Smooth muscle cell (in vitro differentiated cells): ENCODE results near the gene PPM1H. TPM values are rescaled to one million over a fixed set of nuclear protein-coding genes. Genes with fewer than 3 reads are reported as not detected.

ENCODE experiments used
- DNase-seq: peaks from one replicate; lab custom pipeline; 2025; ENCODE audit not compliant: unreplicated experiment; lab: John Stamatoyannopoulos, UW
- H2AFZ ChIP-seq: fragments of 200-600 bp; sonication (generic); 2 replicates; pipeline ENCODE4 v1.6.0; 2016; ENCODE audit warnings: antibody characterized with exemption, low read depth, mild to moderate bottlenecking
- H3F3A ChIP-seq: fragments of 200-600 bp; sonication (generic); 2 replicates; pipeline ENCODE4 v1.6.0; 2017; ENCODE audit warnings: antibody characterized with exemption, low read depth
- H3K27ac ChIP-seq: fragments of 200-600 bp; sonication (generic); 2 replicates; pipeline ENCODE4 v1.5.1; 2016; ENCODE audit warnings: low read depth, mild to moderate bottlenecking
- H3K27me3 ChIP-seq: fragments of 200-600 bp; sonication (generic); 2 replicates; pipeline ENCODE4 v1.6.1; 2016; ENCODE audit warnings: low read depth, mild to moderate bottlenecking
- H3K36me3 ChIP-seq: fragments of 200-600 bp; sonication (generic); 2 replicates; pipeline ENCODE4 v1.5.1; 2016; ENCODE audit warnings: low read depth
- H3K4me1 ChIP-seq: fragments of 200-600 bp; sonication (generic); 2 replicates; pipeline ENCODE4 v1.5.1; 2016; ENCODE audit warnings: low read depth
- H3K4me2 ChIP-seq: fragments of 200-600 bp; sonication (generic); 2 replicates; pipeline ENCODE4 v1.6.0; 2016; ENCODE audit warnings: mild to moderate bottlenecking
- H3K4me3 ChIP-seq: fragments of 200-600 bp; sonication (generic); 2 replicates; pipeline ENCODE4 v1.5.1; 2016; ENCODE audit warnings: mild to moderate bottlenecking
- H3K79me2 ChIP-seq: fragments of 200-600 bp; sonication (generic); 2 replicates; pipeline ENCODE4 v1.6.0; 2016; ENCODE audit warnings: low read depth, mild to moderate bottlenecking
- H3K9ac ChIP-seq: fragments of 200-600 bp; sonication (generic); 2 replicates; pipeline ENCODE4 v1.6.0; 2016; ENCODE audit warnings: low read depth
- H3K9me3 ChIP-seq: fragments of 200-600 bp; sonication (generic); replicated peaks from 2 replicates; pipeline ENCODE4 v1.5.1; 2016; ENCODE audit warnings: low read depth
- H4K20me1 ChIP-seq: fragments of 200-600 bp; sonication (generic); 2 replicates; pipeline ENCODE4 v1.6.0; 2016; ENCODE audit warnings: low read depth
- CTCF ChIP-seq: fragments of 200-600 bp; sonication (generic); IDR thresholded peaks from 2 replicates; pipeline ENCODE4 v1.5.1; 2017; ENCODE audit warnings: borderline replicate concordance, mild to moderate bottlenecking, antibody characterized with exemption; ENCODE audit not compliant: insufficient read depth, poor library complexity, severe bottlenecking
- WGBS: methylation state at CpG from one replicate; pipeline ENCODE4 v1.1.7; 2016; ENCODE audit warnings: low lambda C conversion rate; 5-methylcytosine and 5-hydroxymethylcytosine counted together
- polyA plus RNA-seq: library from polyadenylated mRNA; unstranded; fragments of >200 nt; fragmentation: Nextera tagmentation; extraction: Ambion mirVana; gene quantifications from 2 replicates; pipeline ENCODE4 v1.2.1, GENCODE V29; 2016
- total RNA-seq: library from RNA; depleted of rRNA; stranded (reverse); fragments of >200 nt; gene quantifications from 2 replicates; pipeline ENCODE4 v1.2.3, GENCODE V29; 2014

The PPM1H gene
- total and polyA plus RNA-seq, 2 experiments from 2014 or later = 0.56 to 3.6 TPM

GRCh38 chr12:62891805-62892549 is 43.0 kb downstream of the PPM1H start:
- H3K27ac ChIP-seq = no peak overlapping the region
- H3K4me1 ChIP-seq = no peaks in the 10 kb centered on the region
- H3K4me3 ChIP-seq = no peak overlapping the region
- H3K27me3 ChIP-seq = no peaks in the 10 kb centered on the region
- H3F3A ChIP-seq = no peaks in the 10 kb centered on the region
- no peak for TF ChIP-seq CTCF
- DNase-seq = no peak
- H3K9ac ChIP-seq = no peak overlapping the region
- no peaks in the 10 kb centered on the region for H3K9me3 ChIP-seq
- H3K4me2 ChIP-seq = no peak overlapping the region
- no peaks in the 10 kb centered on the region for H3K79me2 ChIP-seq
- WGBS = 83% methylated on average over 5 of the region's 5 CpGs
- H4K20me1 ChIP-seq = no peaks in the 10 kb centered on the region
- no peaks in the 10 kb centered on the region for H3K36me3 ChIP-seq
- H2AFZ ChIP-seq = no peak overlapping the region

GRCh38 chr12:62888454-62889110 is 46.4 kb downstream of the PPM1H start:
- Histone ChIP-seq H3K4me2 (no peak overlapping the region), H3K4me3 (no peak overlapping the region), H3K36me3 (no peaks in the 10 kb centered on the region), H3K27me3 (no peaks in the 10 kb centered on the region), H3K9me3 (no peaks in the 10 kb centered on the region), H3K79me2 (no peaks in the 10 kb centered on the region), H3K9ac (no peak overlapping the region), H3K4me1 (no peaks in the 10 kb centered on the region), H4K20me1 (no peaks in the 10 kb centered on the region), H2AFZ (no peak overlapping the region), H3K27ac (no peak overlapping the region), H3F3A (no peaks in the 10 kb centered on the region)
- WGBS = 93% methylated on average over 6 of the region's 6 CpGs
- no peak for TF ChIP-seq CTCF
- DNase-seq = no peak

GRCh38 chr12:62886796-62887195 is 48.2 kb downstream of the PPM1H start:
- Histone ChIP-seq H2AFZ (no peak overlapping the region), H3K4me3 (no peak overlapping the region), H3K4me1 (no peaks in the 10 kb centered on the region), H3F3A (no peaks in the 10 kb centered on the region), H3K9me3 (no peaks in the 10 kb centered on the region), H3K27me3 (no peaks in the 10 kb centered on the region), H4K20me1 (no peaks in the 10 kb centered on the region), H3K9ac (no peak overlapping the region), H3K27ac (no peak overlapping the region), H3K79me2 (no peaks in the 10 kb centered on the region), H3K4me2 (no peak overlapping the region), H3K36me3 (no peaks in the 10 kb centered on the region)
- no peak for DNase-seq
- 97% methylated on average over 6 of the region's 6 CpGs for WGBS
- no peak for TF ChIP-seq CTCF
